ENCODE results near the gene ADGRD2.

The ADGRD2 gene, protein sequence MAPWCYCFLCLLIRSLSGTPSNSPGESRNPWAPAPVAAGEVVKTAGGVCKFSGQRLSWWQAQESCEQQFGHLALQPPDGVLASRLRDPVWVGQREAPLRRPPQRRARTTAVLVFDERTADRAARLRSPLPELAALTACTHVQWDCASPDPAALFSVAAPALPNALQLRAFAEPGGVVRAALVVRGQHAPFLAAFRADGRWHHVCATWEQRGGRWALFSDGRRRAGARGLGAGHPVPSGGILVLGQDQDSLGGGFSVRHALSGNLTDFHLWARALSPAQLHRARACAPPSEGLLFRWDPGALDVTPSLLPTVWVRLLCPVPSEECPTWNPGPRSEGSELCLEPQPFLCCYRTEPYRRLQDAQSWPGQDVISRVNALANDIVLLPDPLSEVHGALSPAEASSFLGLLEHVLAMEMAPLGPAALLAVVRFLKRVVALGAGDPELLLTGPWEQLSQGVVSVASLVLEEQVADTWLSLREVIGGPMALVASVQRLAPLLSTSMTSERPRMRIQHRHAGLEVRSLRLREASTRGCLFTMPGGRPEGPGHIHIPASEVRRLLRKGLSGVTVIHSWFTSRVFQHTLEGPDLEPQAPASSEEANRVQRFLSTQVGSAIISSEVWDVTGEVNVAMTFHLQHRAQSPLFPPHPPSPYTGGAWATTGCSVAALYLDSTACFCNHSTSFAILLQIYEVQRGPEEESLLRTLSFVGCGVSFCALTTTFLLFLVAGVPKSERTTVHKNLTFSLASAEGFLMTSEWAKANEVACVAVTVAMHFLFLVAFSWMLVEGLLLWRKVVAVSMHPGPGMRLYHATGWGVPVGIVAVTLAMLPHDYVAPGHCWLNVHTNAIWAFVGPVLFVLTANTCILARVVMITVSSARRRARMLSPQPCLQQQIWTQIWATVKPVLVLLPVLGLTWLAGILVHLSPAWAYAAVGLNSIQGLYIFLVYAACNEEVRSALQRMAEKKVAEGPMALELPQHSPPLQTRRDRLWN

DNA sequence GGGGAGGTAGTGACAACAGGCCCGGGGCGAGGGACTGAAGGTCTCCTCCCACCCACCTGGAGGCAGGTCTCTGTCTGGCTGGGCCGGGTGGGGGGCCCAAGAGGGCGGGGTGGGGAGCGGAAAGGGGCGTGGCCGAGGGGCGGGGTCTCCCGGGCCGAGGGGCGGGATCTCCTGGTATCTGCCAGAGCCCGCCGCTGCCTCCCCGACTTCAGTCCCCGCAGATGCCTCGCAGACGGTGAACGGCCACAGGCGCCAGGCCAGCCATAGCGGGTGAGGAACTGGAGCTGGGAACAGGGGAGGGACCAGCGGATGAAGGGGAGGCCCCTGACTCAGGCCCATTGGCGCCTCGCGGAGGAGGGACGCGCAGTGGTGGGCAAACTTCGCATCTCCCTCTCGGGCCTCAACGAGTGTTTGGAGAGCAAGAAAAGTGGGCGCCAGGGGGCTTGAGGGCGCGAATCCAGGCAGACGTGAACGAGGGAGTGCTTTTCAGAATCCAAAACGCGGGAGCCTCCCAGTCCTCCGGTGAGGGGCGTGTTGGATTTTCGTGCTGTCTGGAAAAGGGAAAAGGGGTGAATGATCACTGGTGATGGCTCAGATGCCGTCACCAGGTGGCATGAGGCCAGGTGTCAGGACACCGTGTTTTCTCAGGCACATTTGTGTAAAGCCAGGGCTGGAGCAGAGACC is at the start of gene ADGRD2:
ADGRD2 (plus strand) TSS at position 211 of the 684 bp plus-strand sequence. CDS start 1,216 bp downstream, outside the sequence.
- DNase-seq (ENCODE audit: low read depth in 1 of 2, low spot score in 1 of 2) = no peak
- in situ Hi-C loops (cut with HindIII; ENCODE audit: low pct_unique_long_range_greater_than_20kb, low sequenced_read_pairs) = no loop called here
- no peak for TF ChIP-seq JUND (IDR thresholded peaks at IDR 0.05; ENCODE audit: low read depth)

DNA sequence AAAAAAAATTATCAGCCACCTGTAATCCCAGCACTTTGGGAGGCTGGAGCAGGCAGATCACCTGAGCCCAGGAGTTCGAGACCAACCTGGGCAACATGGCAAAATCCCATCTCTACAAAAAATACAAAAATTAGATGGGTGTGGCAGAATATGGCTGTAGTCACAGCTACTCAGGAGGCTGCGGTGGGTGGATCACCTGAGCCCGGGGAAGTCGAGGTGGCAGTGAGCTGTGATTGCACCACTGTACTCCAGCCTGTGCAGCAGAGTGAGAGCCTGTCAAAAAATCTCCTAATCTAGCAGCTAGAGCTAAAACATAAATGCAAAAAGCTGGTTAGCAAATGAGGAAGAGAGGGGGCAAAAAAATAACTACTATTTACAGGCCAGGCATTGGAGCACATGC is 47.0 kb upstream of the ADGRD2 start:
- in situ Hi-C loops (cut with HindIII; ENCODE audit: low pct_unique_long_range_greater_than_20kb, low sequenced_read_pairs) = no loop called here
- no peak for DNase-seq (ENCODE audit: low read depth in 1 of 2, low spot score in 1 of 2)
- TF ChIP-seq JUND (IDR thresholded peaks at IDR 0.05; ENCODE audit: low read depth) = no peak

DNA sequence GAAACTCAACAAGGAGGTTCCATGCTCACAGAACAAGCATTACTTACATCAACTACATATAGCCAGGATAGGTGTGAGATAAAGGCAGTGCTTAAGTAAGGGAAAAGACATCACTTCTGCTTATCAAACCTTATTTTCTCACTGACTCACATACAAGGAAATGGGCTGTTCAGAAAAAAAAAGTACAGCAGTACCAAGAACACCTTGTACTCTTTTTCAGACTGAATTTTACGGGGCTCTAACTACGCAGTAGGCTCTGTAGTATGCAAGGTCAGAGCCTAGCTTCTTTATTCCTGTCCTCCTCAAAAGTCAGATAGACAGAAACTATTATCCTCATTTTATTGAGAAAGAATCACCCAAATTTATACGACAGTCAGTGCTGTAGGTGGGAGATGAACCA is 40.8 kb upstream of the ADGRD2 start:
- in situ Hi-C loops (cut with HindIII; ENCODE audit: low pct_unique_long_range_greater_than_20kb, low sequenced_read_pairs) = no loop called here

DNA sequence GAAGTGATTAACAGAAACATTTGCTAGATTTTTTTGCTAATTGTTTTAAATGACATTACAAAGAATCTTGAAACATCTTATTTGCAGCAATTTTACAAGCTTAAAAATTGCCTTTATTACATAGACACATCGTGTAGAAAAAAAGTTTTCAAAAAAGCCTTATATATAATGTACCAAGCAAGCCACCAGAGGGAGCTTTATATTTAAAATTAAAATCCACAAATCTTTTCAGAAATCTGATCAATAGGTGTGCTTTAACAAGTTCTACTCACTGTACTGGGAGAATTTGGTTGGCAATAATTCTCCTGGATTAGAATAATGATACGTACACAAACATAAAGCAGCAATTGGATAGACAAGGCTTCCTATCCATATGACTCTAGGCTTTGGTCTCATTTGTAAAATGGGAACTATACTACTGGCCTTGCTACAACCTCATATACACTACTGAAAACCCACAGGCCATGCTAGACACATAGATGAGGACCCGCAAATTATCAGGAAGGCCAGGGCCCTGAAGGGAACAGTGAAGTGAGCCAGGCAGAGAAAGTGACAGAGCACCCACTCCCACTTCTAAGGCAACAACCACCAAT is 39.8 kb upstream of the ADGRD2 start:
- in situ Hi-C loops (cut with HindIII; ENCODE audit: low pct_unique_long_range_greater_than_20kb, low sequenced_read_pairs) = no loop called here
- TF ChIP-seq JUND (IDR thresholded peaks at IDR 0.05; ENCODE audit: low read depth) = no peak
- DNase-seq (ENCODE audit: low read depth in 1 of 2, low spot score in 1 of 2) = no peak

More for the DNA sequence above, 40.8 kb upstream of the ADGRD2 start:
- no peak for TF ChIP-seq JUND (IDR thresholded peaks at IDR 0.05; ENCODE audit: low read depth)
- DNase-seq (ENCODE audit: low read depth in 1 of 2, low spot score in 1 of 2) = no peak

DNA sequence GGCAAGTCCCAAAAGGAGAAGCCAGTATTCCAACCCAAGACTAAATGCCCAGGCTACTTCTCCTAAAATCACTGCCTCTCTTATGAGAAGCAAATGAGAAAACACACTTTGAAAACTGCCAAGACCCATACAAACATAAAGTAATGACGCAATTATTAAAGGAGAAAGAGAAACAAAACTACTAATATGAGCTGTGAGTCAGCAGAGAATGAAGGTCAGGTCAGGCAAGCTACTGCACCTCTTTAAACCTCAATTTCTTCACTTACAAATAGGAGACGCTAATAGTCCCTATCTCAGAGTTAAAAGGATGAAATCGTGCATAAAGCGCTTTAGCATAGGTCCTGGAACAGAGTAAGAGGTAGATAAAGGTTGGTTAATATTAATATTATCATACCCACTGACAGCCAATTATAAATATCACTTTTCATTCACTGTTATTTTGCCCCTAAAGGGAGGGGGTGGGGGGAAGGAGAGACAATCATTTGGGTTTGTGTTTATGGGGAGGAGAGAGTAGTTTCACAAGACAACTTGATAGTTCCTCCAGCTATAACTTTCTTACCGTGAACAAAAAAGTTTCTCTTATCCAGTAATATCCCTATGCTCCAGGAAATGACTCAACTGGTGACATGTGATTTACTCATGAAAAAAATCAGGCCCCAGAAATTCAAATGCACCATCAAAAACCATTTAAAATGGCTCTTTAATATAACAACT is 38.6 kb upstream of the ADGRD2 start:
- TF ChIP-seq JUND (IDR thresholded peaks at IDR 0.05; ENCODE audit: low read depth) = no peak
- in situ Hi-C loops (cut with HindIII; ENCODE audit: low pct_unique_long_range_greater_than_20kb, low sequenced_read_pairs) = no loop called here
- no peak for DNase-seq (ENCODE audit: low read depth in 1 of 2, low spot score in 1 of 2)

DNA sequence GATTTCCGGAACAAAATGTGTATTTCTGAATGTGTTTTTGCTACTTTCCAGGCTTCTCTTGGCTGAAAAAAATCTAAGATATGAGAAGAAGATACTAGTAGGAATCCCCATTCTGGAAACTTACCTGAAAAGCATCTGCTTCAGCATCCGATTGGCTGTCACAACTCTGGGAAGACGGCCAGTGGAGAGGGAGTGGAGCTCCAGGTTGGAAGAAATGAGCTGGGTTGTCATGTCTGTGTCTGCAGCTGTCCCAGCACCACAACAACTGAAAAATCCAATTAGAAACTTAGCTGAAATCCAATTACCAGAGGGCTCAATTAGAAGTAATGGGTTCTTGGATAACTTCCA is 38.0 kb upstream of the ADGRD2 start:
- DNase-seq (ENCODE audit: low read depth in 1 of 2, low spot score in 1 of 2) = no peak
- TF ChIP-seq JUND (IDR thresholded peaks at IDR 0.05; ENCODE audit: low read depth) = no peak
- in situ Hi-C loops (cut with HindIII; ENCODE audit: low pct_unique_long_range_greater_than_20kb, low sequenced_read_pairs) = no loop called here

DNA sequence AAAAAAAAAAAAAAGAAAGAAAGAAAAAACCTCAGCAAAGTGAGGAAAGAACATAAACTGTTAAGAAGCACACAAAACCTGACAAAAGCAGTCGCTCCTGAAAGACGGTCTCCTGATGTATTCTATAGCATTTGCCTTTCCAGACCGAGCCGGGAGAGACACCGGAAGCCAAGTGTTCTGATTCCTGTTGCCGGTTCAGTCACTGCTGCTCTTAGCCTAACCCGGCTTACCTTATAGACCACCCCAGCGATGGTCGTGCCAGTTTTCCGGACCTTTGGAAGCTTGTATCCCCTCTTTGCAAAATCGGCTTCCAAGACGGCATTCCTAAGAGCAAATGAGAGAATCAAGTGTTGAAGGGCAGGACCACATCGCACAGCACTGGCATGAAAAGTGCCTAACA is 35.6 kb upstream of the ADGRD2 start:
- in situ Hi-C loops (cut with HindIII; ENCODE audit: low pct_unique_long_range_greater_than_20kb, low sequenced_read_pairs) = no loop called here
- TF ChIP-seq JUND (IDR thresholded peaks at IDR 0.05; ENCODE audit: low read depth) = no peak
- DNase-seq (ENCODE audit: low read depth in 1 of 2, low spot score in 1 of 2) = no peak

DNA sequence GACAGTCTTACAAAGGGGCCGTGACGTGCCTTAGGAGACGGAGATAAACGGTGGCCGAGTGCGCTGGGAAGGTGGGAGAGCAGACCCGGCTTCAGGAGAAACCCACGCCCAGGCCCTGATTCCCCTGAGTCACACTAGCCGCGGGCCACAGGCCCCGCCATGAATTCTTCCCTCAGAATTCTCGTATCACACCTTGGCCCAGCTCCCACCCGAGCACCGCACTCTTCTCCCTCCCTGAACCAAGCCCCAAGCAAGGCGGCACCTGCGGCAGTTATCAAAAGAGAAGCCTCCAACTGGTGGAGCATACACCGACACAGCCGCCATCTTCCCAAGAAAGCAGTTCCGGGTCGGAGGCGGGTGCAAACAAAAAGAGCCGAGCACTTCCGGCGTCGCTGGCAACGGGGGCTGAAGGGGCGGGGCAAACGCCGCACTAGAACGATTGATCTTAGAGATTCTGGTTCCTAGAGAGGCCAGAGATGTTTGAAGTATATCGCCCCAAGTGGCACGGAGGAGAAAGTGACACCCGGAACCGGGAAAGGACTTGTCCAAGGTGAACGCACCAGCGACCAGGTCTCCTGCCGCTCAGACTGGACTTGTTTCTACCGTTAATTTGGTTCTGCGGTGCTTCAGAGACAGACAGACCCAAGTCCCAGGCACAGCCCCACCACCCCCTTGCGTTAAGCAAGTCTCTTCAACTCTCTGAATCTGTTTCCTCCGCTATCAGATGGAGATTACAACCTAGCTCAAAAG is 35.0 kb upstream of the ADGRD2 start, which contains the start of gene PSMB7:
PSMB7 (minus strand) TSS at position 341 of the 750 bp plus-strand sequence; CDS start at position 324, 17 bp downstream.
- DNase-seq (ENCODE audit: low read depth in 1 of 2, low spot score in 1 of 2) = peak; percentile 87 to 99
- in situ Hi-C loops (cut with HindIII; ENCODE audit: low pct_unique_long_range_greater_than_20kb, low sequenced_read_pairs) = no loop called here
- no peak for TF ChIP-seq JUND (IDR thresholded peaks at IDR 0.05; ENCODE audit: low read depth)

DNA sequence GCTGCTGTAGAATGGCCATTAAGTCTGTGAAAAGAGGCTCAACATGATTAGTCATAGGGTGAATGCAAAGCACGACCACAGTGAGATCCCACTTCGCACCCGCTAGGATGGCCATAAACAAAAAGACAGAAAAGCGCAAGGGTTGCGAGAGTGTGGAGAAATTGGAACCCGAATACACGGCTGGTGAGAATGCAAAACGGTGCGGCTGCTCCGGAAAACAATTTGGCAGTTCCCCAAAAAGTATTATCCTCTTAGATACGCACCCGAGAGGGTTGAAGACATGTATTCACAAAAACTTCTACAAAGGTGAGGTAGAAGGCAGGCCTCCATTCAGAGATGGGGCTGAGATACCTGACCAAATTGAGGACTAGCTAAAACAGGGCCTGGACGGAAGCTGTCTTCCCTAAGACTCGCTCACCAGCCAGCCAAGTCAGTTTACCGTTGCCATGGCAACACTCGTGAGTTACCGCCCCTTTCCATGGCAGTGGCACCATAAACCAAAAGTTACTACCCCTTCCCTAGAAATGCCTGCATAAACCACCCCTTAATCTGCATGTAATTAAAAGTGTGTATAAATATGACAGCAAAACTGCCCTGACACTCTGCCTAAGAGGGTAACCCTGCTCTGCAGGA is 34.3 kb upstream of the ADGRD2 start:
- no peak for TF ChIP-seq JUND (IDR thresholded peaks at IDR 0.05; ENCODE audit: low read depth)
- in situ Hi-C loops (cut with HindIII; ENCODE audit: low pct_unique_long_range_greater_than_20kb, low sequenced_read_pairs) = no loop called here
- DNase-seq (ENCODE audit: low read depth in 1 of 2, low spot score in 1 of 2) = peak in 1 of 2 experiments; percentile 29

DNA sequence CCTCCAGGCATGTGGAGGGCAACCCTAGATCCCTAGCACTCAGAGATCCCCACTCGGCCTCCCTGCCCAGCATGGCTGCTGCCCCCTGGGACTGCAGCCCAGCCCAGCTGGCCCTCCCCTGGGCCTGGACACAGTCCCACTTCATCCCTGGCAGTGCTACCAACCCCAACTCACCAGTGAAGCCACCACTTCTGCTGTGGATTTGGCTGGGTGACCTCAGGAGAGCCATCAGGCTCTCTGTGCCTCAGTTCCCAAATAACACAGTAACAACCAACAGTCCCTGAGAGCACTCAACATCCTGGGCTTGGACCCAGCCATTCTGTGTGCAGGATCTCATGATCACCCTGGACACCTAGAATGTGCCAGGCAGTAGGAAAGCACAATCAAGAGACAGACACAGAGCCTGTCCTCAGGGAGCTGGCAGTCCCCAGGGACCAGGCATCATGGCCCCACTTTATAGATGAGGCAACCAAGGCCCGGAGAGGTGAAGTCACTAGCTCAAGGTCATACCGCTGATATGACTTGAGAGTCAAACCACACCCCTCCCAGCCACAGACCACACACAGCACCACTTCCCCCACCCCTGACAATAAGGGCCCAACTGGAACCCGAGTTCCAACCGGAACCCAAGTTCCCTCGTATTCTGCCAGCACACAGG is 30.3 kb upstream of the ADGRD2 start:
- no peak for TF ChIP-seq JUND (IDR thresholded peaks at IDR 0.05; ENCODE audit: low read depth)
- in situ Hi-C loops (cut with HindIII; ENCODE audit: low pct_unique_long_range_greater_than_20kb, low sequenced_read_pairs) = no loop called here
- DNase-seq (ENCODE audit: low read depth in 1 of 2, low spot score in 1 of 2) = no peak

Measured in T47D (cell line).